Measurements from ENCODE around the gene BBIP1. TPM values are rescaled to one million over a fixed set of nuclear protein-coding genes. Genes with fewer than 3 reads are reported as not detected.

BBIP1 gene
- total RNA-seq, 1 experiment from 2014 or later, result 19.0 TPM

DNA sequence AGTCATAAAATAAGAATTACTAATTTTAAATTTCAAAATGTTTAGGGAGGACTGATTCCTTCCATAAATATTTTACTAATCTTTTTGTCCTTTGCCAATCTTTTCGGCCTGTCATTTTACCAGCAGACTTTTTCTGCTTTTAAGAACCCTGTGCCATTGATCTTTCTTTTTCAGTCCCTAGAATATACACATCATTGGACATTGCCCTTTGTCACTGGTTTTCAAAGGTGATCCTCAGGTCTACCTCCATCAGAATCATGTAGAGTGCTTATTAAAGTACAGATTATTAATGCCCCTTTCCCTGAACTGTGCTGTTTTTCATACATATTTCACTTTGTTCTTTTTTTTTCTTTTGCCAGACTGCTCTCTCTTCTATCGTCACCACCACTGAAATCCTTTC lies 44.2 kb upstream of the BBIP1 start:
- CTCF ChIA-PET, result no interaction called here
- H3K4me1 Mint-ChIP-seq, result peaks cover 4% of the 10 kb centered on the region; the same call in 1 of the 2 replicates
- TF ChIP-seq OVOL2 (CRISPR knock-in tag; IDR thresholded peaks at IDR 0.05; ENCODE audit: borderline replicate concordance) (no peak), NFATC4 (CRISPR knock-in tag; IDR thresholded peaks at IDR 0.05) (no peak), ZNF121 (CRISPR knock-in tag; IDR thresholded peaks at IDR 0.05) (no peak), SP1 (CRISPR knock-in tag; conservative IDR thresholded peaks at IDR 0.05) (no peak), FOXJ3 (CRISPR knock-in tag; IDR thresholded peaks at IDR 0.05; ENCODE audit: borderline replicate concordance) (no peak), IRF2 (CRISPR knock-in tag; IDR thresholded peaks at IDR 0.05; ENCODE audit: borderline replicate concordance, low read depth) (no peak), ZNF219 (CRISPR knock-in tag; IDR thresholded peaks at IDR 0.05; ENCODE audit: borderline replicate concordance) (no peak), FOXK1 (CRISPR knock-in tag; IDR thresholded peaks at IDR 0.05) (no peak), TEAD1 (CRISPR knock-in tag; IDR thresholded peaks at IDR 0.05) (no peak), ZBTB21 (CRISPR knock-in tag; IDR thresholded peaks at IDR 0.05; ENCODE audit: borderline replicate concordance) (no peak)
- TF ChIP-seq, protein P1, sequence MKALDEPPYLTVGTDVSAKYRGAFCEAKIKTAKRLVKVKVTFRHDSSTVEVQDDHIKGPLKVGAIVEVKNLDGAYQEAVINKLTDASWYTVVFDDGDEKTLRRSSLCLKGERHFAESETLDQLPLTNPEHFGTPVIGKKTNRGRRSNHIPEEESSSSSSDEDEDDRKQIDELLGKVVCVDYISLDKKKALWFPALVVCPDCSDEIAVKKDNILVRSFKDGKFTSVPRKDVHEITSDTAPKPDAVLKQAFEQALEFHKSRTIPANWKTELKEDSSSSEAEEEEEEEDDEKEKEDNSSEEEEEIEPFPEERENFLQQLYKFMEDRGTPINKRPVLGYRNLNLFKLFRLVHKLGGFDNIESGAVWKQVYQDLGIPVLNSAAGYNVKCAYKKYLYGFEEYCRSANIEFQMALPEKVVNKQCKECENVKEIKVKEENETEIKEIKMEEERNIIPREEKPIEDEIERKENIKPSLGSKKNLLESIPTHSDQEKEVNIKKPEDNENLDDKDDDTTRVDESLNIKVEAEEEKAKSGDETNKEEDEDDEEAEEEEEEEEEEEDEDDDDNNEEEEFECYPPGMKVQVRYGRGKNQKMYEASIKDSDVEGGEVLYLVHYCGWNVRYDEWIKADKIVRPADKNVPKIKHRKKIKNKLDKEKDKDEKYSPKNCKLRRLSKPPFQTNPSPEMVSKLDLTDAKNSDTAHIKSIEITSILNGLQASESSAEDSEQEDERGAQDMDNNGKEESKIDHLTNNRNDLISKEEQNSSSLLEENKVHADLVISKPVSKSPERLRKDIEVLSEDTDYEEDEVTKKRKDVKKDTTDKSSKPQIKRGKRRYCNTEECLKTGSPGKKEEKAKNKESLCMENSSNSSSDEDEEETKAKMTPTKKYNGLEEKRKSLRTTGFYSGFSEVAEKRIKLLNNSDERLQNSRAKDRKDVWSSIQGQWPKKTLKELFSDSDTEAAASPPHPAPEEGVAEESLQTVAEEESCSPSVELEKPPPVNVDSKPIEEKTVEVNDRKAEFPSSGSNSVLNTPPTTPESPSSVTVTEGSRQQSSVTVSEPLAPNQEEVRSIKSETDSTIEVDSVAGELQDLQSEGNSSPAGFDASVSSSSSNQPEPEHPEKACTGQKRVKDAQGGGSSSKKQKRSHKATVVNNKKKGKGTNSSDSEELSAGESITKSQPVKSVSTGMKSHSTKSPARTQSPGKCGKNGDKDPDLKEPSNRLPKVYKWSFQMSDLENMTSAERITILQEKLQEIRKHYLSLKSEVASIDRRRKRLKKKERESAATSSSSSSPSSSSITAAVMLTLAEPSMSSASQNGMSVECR (CRISPR knock-in tag; IDR thresholded peaks at IDR 0.05; ENCODE audit: borderline replicate concordance), result no peak
- TF ChIP-seq, protein P2, sequence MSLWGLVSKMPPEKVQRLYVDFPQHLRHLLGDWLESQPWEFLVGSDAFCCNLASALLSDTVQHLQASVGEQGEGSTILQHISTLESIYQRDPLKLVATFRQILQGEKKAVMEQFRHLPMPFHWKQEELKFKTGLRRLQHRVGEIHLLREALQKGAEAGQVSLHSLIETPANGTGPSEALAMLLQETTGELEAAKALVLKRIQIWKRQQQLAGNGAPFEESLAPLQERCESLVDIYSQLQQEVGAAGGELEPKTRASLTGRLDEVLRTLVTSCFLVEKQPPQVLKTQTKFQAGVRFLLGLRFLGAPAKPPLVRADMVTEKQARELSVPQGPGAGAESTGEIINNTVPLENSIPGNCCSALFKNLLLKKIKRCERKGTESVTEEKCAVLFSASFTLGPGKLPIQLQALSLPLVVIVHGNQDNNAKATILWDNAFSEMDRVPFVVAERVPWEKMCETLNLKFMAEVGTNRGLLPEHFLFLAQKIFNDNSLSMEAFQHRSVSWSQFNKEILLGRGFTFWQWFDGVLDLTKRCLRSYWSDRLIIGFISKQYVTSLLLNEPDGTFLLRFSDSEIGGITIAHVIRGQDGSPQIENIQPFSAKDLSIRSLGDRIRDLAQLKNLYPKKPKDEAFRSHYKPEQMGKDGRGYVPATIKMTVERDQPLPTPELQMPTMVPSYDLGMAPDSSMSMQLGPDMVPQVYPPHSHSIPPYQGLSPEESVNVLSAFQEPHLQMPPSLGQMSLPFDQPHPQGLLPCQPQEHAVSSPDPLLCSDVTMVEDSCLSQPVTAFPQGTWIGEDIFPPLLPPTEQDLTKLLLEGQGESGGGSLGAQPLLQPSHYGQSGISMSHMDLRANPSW (CRISPR knock-in tag; conservative IDR thresholded peaks at IDR 0.05; ENCODE audit: low read depth), result no peak
- TF ChIP-seq, protein P3, sequence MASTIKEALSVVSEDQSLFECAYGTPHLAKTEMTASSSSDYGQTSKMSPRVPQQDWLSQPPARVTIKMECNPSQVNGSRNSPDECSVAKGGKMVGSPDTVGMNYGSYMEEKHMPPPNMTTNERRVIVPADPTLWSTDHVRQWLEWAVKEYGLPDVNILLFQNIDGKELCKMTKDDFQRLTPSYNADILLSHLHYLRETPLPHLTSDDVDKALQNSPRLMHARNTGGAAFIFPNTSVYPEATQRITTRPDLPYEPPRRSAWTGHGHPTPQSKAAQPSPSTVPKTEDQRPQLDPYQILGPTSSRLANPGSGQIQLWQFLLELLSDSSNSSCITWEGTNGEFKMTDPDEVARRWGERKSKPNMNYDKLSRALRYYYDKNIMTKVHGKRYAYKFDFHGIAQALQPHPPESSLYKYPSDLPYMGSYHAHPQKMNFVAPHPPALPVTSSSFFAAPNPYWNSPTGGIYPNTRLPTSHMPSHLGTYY (CRISPR knock-in tag; IDR thresholded peaks at IDR 0.05), result no peak
- TF ChIP-seq, protein P4, sequence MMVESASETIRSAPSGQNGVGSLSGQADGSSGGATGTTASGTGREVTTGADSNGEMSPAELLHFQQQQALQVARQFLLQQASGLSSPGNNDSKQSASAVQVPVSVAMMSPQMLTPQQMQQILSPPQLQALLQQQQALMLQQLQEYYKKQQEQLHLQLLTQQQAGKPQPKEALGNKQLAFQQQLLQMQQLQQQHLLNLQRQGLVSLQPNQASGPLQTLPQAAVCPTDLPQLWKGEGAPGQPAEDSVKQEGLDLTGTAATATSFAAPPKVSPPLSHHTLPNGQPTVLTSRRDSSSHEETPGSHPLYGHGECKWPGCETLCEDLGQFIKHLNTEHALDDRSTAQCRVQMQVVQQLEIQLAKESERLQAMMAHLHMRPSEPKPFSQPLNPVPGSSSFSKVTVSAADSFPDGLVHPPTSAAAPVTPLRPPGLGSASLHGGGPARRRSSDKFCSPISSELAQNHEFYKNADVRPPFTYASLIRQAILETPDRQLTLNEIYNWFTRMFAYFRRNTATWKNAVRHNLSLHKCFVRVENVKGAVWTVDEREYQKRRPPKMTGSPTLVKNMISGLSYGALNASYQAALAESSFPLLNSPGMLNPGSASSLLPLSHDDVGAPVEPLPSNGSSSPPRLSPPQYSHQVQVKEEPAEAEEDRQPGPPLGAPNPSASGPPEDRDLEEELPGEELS (CRISPR knock-in tag; IDR thresholded peaks at IDR 0.05), result no peak
- TF ChIP-seq, protein P5, sequence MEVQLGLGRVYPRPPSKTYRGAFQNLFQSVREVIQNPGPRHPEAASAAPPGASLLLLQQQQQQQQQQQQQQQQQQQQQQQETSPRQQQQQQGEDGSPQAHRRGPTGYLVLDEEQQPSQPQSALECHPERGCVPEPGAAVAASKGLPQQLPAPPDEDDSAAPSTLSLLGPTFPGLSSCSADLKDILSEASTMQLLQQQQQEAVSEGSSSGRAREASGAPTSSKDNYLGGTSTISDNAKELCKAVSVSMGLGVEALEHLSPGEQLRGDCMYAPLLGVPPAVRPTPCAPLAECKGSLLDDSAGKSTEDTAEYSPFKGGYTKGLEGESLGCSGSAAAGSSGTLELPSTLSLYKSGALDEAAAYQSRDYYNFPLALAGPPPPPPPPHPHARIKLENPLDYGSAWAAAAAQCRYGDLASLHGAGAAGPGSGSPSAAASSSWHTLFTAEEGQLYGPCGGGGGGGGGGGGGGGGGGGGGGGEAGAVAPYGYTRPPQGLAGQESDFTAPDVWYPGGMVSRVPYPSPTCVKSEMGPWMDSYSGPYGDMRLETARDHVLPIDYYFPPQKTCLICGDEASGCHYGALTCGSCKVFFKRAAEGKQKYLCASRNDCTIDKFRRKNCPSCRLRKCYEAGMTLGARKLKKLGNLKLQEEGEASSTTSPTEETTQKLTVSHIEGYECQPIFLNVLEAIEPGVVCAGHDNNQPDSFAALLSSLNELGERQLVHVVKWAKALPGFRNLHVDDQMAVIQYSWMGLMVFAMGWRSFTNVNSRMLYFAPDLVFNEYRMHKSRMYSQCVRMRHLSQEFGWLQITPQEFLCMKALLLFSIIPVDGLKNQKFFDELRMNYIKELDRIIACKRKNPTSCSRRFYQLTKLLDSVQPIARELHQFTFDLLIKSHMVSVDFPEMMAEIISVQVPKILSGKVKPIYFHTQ (CRISPR knock-in tag; IDR thresholded peaks at IDR 0.05), result no peak
- TF ChIP-seq, protein P6, sequence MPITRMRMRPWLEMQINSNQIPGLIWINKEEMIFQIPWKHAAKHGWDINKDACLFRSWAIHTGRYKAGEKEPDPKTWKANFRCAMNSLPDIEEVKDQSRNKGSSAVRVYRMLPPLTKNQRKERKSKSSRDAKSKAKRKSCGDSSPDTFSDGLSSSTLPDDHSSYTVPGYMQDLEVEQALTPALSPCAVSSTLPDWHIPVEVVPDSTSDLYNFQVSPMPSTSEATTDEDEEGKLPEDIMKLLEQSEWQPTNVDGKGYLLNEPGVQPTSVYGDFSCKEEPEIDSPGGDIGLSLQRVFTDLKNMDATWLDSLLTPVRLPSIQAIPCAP (CRISPR knock-in tag; IDR thresholded peaks at IDR 0.05), result no peak
- TF ChIP-seq, protein P7, sequence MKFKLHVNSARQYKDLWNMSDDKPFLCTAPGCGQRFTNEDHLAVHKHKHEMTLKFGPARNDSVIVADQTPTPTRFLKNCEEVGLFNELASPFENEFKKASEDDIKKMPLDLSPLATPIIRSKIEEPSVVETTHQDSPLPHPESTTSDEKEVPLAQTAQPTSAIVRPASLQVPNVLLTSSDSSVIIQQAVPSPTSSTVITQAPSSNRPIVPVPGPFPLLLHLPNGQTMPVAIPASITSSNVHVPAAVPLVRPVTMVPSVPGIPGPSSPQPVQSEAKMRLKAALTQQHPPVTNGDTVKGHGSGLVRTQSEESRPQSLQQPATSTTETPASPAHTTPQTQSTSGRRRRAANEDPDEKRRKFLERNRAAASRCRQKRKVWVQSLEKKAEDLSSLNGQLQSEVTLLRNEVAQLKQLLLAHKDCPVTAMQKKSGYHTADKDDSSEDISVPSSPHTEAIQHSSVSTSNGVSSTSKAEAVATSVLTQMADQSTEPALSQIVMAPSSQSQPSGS (CRISPR knock-in tag; IDR thresholded peaks at IDR 0.05; ENCODE audit: borderline replicate concordance, low read depth), result no peak

More for the DNA sequence above, 44.2 kb upstream of the BBIP1 start:
- POLR2A ChIA-PET, result no interaction called here
- DNase-seq (ENCODE audit: low spot score) (no peak), ATAC-seq (no peak)
- no peaks in the 10 kb centered on the region for H3K9me3 Mint-ChIP-seq
- H3K36me3 Mint-ChIP-seq, result no peaks in the 10 kb centered on the region
- H3K4me3 Mint-ChIP-seq, result no peak overlapping the region
- H3K27me3 Mint-ChIP-seq (ENCODE audit: low read depth), result no peaks in the 10 kb centered on the region
- H3K27ac Mint-ChIP-seq, result no peak overlapping the region; the same call in 1 of the 2 replicates
